Measurements from ENCODE around the gene TBC1D10A.
A peak's percentile ranks its signal among the peaks of the same experiment; 100 is the strongest.

Gene TBC1D10A

GRCh38 chr22:30244641-30245040 lies 82.1 kb downstream of the TBC1D10A start:
- Histone ChIP-seq H3K14ac (ENCODE audit: low read length) (no peak overlapping the region), H2BK120ac (ENCODE audit: insufficient read depth, low read length, poor library complexity) (no peak overlapping the region), H3K4ac (ENCODE audit: low read depth, low read length) (no peak overlapping the region), H2BK12ac (ENCODE audit: low read length) (no peak overlapping the region), H2AK5ac (ENCODE audit: low read length) (peak overlapping the region; percentile 27), H4K91ac (ENCODE audit: low read depth, low read length) (peak overlapping the region; percentile 96), H3K4me2 (ENCODE audit: low read length) (no peak overlapping the region), H3K18ac (ENCODE audit: low read length) (no peak overlapping the region), H3K27ac (ENCODE audit: low read depth, low read length) (no peak overlapping the region), H2BK5ac (ENCODE audit: low read depth, low read length, poor library complexity) (no peak overlapping the region), H3K4me3 (ENCODE audit: low read depth, low read length) (no peak overlapping the region), H2AFZ (ENCODE audit: insufficient read depth, low read length, poor library complexity) (no peak overlapping the region), H3K23ac (ENCODE audit: low read length) (no peak overlapping the region), H3K36me3 (ENCODE audit: control insufficient read depth in 1 of 2, insufficient read depth in 2 of 2, low read length in 2 of 2) (peaks cover 0 to 3% of the 10 kb centered on the region in 2 experiments), H3K79me1 (ENCODE audit: low read length) (peaks cover 18% of the 10 kb centered on the region), H3K9me3 (ENCODE audit: insufficient read depth, low read depth, low read length) (peaks cover 2% of the 10 kb centered on the region), H3K79me2 (ENCODE audit: control insufficient read depth, insufficient read depth, low read length, poor library complexity) (no peaks in the 10 kb centered on the region), H3K27me3 (ENCODE audit: insufficient read depth, low read length) (no peaks in the 10 kb centered on the region), H3K4me1 (ENCODE audit: control insufficient read depth in 1 of 2, insufficient read depth in 2 of 2, low read length in 2 of 2) (peaks cover 12 to 31% of the 10 kb centered on the region in 2 experiments), H4K12ac (ENCODE audit: low read depth, low read length) (no peak overlapping the region), H3K9ac (ENCODE audit: low read length) (no peak overlapping the region), H4K8ac (ENCODE audit: low read depth, low read length) (no peak overlapping the region)
- no peak for DNase-seq
- WGBS (ENCODE audit: extremely low coverage, insufficient coverage, insufficient read length) = no CpG with 5 or more reads among the region's 5 CpGs

- H3K4me3 ChIP-seq (ENCODE audit: low read depth, low read length) = peak overlapping the region; percentile 38
- H3K79me1 ChIP-seq (ENCODE audit: low read length) = peaks cover 18% of the 10 kb centered on the region
- peaks cover 2% of the 10 kb centered on the region for H3K9me3 ChIP-seq (ENCODE audit: insufficient read depth, low read depth, low read length)
- DNase-seq = no peak
- no peak overlapping the region for H2AFZ ChIP-seq (ENCODE audit: insufficient read depth, low read length, poor library complexity)
- H2BK5ac ChIP-seq (ENCODE audit: low read depth, low read length, poor library complexity) = no peak overlapping the region
- H3K9ac ChIP-seq (ENCODE audit: low read length) = no peak overlapping the region
- peaks cover 0 to 3% of the 10 kb centered on the region in 2 experiments for H3K36me3 ChIP-seq (ENCODE audit: control insufficient read depth in 1 of 2, insufficient read depth in 2 of 2, low read length in 2 of 2)
- no peak overlapping the region for H4K12ac ChIP-seq (ENCODE audit: low read depth, low read length)
- no peak overlapping the region for H3K14ac ChIP-seq (ENCODE audit: low read length)
- H4K8ac ChIP-seq (ENCODE audit: low read depth, low read length) = no peak overlapping the region
- no peaks in the 10 kb centered on the region for H3K79me2 ChIP-seq (ENCODE audit: control insufficient read depth, insufficient read depth, low read length, poor library complexity)
- no CpG with 5 or more reads among the region's 10 CpGs for WGBS (ENCODE audit: extremely low coverage, insufficient coverage, insufficient read length)
- H2BK120ac ChIP-seq (ENCODE audit: insufficient read depth, low read length, poor library complexity) = no peak overlapping the region
- H3K18ac ChIP-seq (ENCODE audit: low read length) = no peak overlapping the region
- H3K4me2 ChIP-seq (ENCODE audit: low read length) = no peak overlapping the region
- no peak overlapping the region for H2BK12ac ChIP-seq (ENCODE audit: low read length)
- H3K4ac ChIP-seq (ENCODE audit: low read depth, low read length) = no peak overlapping the region
- no peaks in the 10 kb centered on the region for H3K27me3 ChIP-seq (ENCODE audit: insufficient read depth, low read length)
- H2AK5ac ChIP-seq (ENCODE audit: low read length) = no peak overlapping the region
- H3K27ac ChIP-seq (ENCODE audit: low read depth, low read length) = no peak overlapping the region
- no peak overlapping the region for H4K91ac ChIP-seq (ENCODE audit: low read depth, low read length)
- no peak overlapping the region for H3K23ac ChIP-seq (ENCODE audit: low read length)
- H3K4me1 ChIP-seq (ENCODE audit: control insufficient read depth in 1 of 2, insufficient read depth in 2 of 2, low read length in 2 of 2) = peaks cover 10 to 27% of the 10 kb centered on the region in 2 experiments
Observed at GRCh38 chr22:30244066-30244465, 82.7 kb downstream of the TBC1D10A start.

- no peak overlapping the region for H2BK12ac ChIP-seq (ENCODE audit: low read length)
- H3K14ac ChIP-seq (ENCODE audit: low read length) = no peak overlapping the region
- H3K4me1 ChIP-seq (ENCODE audit: control insufficient read depth in 1 of 2, insufficient read depth in 2 of 2, low read length in 2 of 2) = peaks cover 6 to 23% of the 10 kb centered on the region in 2 experiments
- H3K27ac ChIP-seq (ENCODE audit: low read depth, low read length) = no peak overlapping the region
- H3K9me3 ChIP-seq (ENCODE audit: insufficient read depth, low read depth, low read length) = peaks cover 2% of the 10 kb centered on the region
- DNase-seq = no peak
- H3K27me3 ChIP-seq (ENCODE audit: insufficient read depth, low read length) = no peaks in the 10 kb centered on the region
- no peak overlapping the region for H4K91ac ChIP-seq (ENCODE audit: low read depth, low read length)
- no peak overlapping the region for H2BK5ac ChIP-seq (ENCODE audit: low read depth, low read length, poor library complexity)
- H4K8ac ChIP-seq (ENCODE audit: low read depth, low read length) = no peak overlapping the region
- H3K18ac ChIP-seq (ENCODE audit: low read length) = no peak overlapping the region
- H3K79me2 ChIP-seq (ENCODE audit: control insufficient read depth, insufficient read depth, low read length, poor library complexity) = no peaks in the 10 kb centered on the region
- no peak overlapping the region for H2AFZ ChIP-seq (ENCODE audit: insufficient read depth, low read length, poor library complexity)
- H3K4me2 ChIP-seq (ENCODE audit: low read length) = no peak overlapping the region
- no peak overlapping the region for H3K9ac ChIP-seq (ENCODE audit: low read length)
- no peak overlapping the region for H3K4ac ChIP-seq (ENCODE audit: low read depth, low read length)
- peaks cover 18% of the 10 kb centered on the region for H3K79me1 ChIP-seq (ENCODE audit: low read length)
- peaks cover 0 to 3% of the 10 kb centered on the region in 2 experiments for H3K36me3 ChIP-seq (ENCODE audit: control insufficient read depth in 1 of 2, insufficient read depth in 2 of 2, low read length in 2 of 2)
- H3K4me3 ChIP-seq (ENCODE audit: low read depth, low read length) = peak overlapping the region; percentile 38
- no peak overlapping the region for H2BK120ac ChIP-seq (ENCODE audit: insufficient read depth, low read length, poor library complexity)
- no peak overlapping the region for H4K12ac ChIP-seq (ENCODE audit: low read depth, low read length)
- no peak overlapping the region for H2AK5ac ChIP-seq (ENCODE audit: low read length)
- no peak overlapping the region for H3K23ac ChIP-seq (ENCODE audit: low read length)
- no CpG with 5 or more reads among the region's 22 CpGs for WGBS (ENCODE audit: extremely low coverage, insufficient coverage, insufficient read length)
Observed at GRCh38 chr22:30243661-30244060, 83.1 kb downstream of the TBC1D10A start.

Data from trophoblast cell (in vitro differentiated cells and primary cell).